Activated naive CD8-positive, alpha-beta T cell (primary cell): ENCODE data around the gene HEYL.

Experiments used
- H3K27ac Mint-ChIP-seq: one replicate; pipeline ENCODE4 v1.8.0; 2021; ENCODE audit warnings: mixed read lengths
- H3K27me3 Mint-ChIP-seq: one replicate; pipeline ENCODE4 v1.8.0; 2021; ENCODE audit warnings: mixed read lengths
- H3K36me3 Mint-ChIP-seq: one replicate; pipeline ENCODE4 v1.8.0; 2021; ENCODE audit warnings: mixed read lengths
- H3K4me1 Mint-ChIP-seq: one replicate; pipeline ENCODE4 v1.8.0; 2021; ENCODE audit warnings: low read depth, mixed read lengths
- H3K4me3 Mint-ChIP-seq: one replicate; pipeline ENCODE4 v1.8.0; 2021; ENCODE audit warnings: mild to moderate bottlenecking, mixed read lengths
- H3K9me3 Mint-ChIP-seq: one replicate; pipeline ENCODE4 v1.8.0; 2021; ENCODE audit warnings: low read depth, mixed read lengths

The HEYL gene

GRCh38 chr1:39655578-39656268 lies 16.3 kb upstream of the HEYL start:
- no peaks in the 10 kb centered on the region for H3K9me3 Mint-ChIP-seq
- peaks cover 6% of the 10 kb centered on the region for H3K4me1 Mint-ChIP-seq
- no peak overlapping the region for H3K27ac Mint-ChIP-seq
- no peak overlapping the region for H3K4me3 Mint-ChIP-seq
- peaks cover 6% of the 10 kb centered on the region for H3K27me3 Mint-ChIP-seq
- no peaks in the 10 kb centered on the region for H3K36me3 Mint-ChIP-seq

- peaks cover 6% of the 10 kb centered on the region for H3K4me1 Mint-ChIP-seq
- H3K27ac Mint-ChIP-seq, result no peak overlapping the region
- no peak overlapping the region for H3K4me3 Mint-ChIP-seq
- H3K36me3 Mint-ChIP-seq, result no peaks in the 10 kb centered on the region
- peaks cover 6% of the 10 kb centered on the region for H3K27me3 Mint-ChIP-seq
- H3K9me3 Mint-ChIP-seq, result no peaks in the 10 kb centered on the region
Observed at GRCh38 chr1:39654291-39654690, 14.8 kb upstream of the HEYL start.

- H3K36me3 Mint-ChIP-seq, result no peaks in the 10 kb centered on the region
Observed at GRCh38 chr1:39653546-39654031, 14.1 kb upstream of the HEYL start.

GRCh38 chr1:39652554-39652953 lies 13.1 kb upstream of the HEYL start:
- Mint-ChIP-seq H3K27ac (no peak overlapping the region), H3K4me3 (no peak overlapping the region), H3K4me1 (peaks cover 3% of the 10 kb centered on the region), H3K9me3 (no peaks in the 10 kb centered on the region), H3K27me3 (peaks cover 6% of the 10 kb centered on the region), H3K36me3 (no peaks in the 10 kb centered on the region)

More at GRCh38 chr1:39653546-39654031, 14.1 kb upstream of the HEYL start:
- Mint-ChIP-seq H3K27me3 (peaks cover 6% of the 10 kb centered on the region), H3K9me3 (no peaks in the 10 kb centered on the region), H3K4me3 (no peak overlapping the region), H3K4me1 (peaks cover 6% of the 10 kb centered on the region), H3K27ac (no peak overlapping the region)

- Mint-ChIP-seq H3K4me3 (no peak overlapping the region), H3K27me3 (peaks cover 6% of the 10 kb centered on the region), H3K4me1 (peaks cover 3% of the 10 kb centered on the region), H3K36me3 (no peaks in the 10 kb centered on the region), H3K9me3 (no peaks in the 10 kb centered on the region), H3K27ac (no peak overlapping the region)
Observed at GRCh38 chr1:39652105-39652504, 12.7 kb upstream of the HEYL start.

GRCh38 chr1:39650431-39650830 lies 11.0 kb upstream of the HEYL start:
- H3K27me3 Mint-ChIP-seq, result peaks cover 6% of the 10 kb centered on the region
- H3K27ac Mint-ChIP-seq, result no peak overlapping the region
- H3K4me1 Mint-ChIP-seq, result peaks cover 3% of the 10 kb centered on the region
- H3K4me3 Mint-ChIP-seq, result no peak overlapping the region
- no peaks in the 10 kb centered on the region for H3K9me3 Mint-ChIP-seq
- no peaks in the 10 kb centered on the region for H3K36me3 Mint-ChIP-seq

- H3K9me3 Mint-ChIP-seq, result no peaks in the 10 kb centered on the region
- no peak overlapping the region for H3K4me3 Mint-ChIP-seq
- H3K27me3 Mint-ChIP-seq, result peaks cover 6% of the 10 kb centered on the region
- H3K4me1 Mint-ChIP-seq, result peaks cover 3% of the 10 kb centered on the region
- H3K27ac Mint-ChIP-seq, result no peak overlapping the region
- no peaks in the 10 kb centered on the region for H3K36me3 Mint-ChIP-seq
Observed at GRCh38 chr1:39649636-39650185, 10.3 kb upstream of the HEYL start.

- H3K27ac Mint-ChIP-seq, result no peak overlapping the region
- peaks cover 3% of the 10 kb centered on the region for H3K4me1 Mint-ChIP-seq
- H3K36me3 Mint-ChIP-seq, result no peaks in the 10 kb centered on the region
- no peaks in the 10 kb centered on the region for H3K9me3 Mint-ChIP-seq
- no peak overlapping the region for H3K4me3 Mint-ChIP-seq
- peaks cover 2% of the 10 kb centered on the region for H3K27me3 Mint-ChIP-seq
Observed at GRCh38 chr1:39648496-39648895, 9.1 kb upstream of the HEYL start.

- no peaks in the 10 kb centered on the region for H3K36me3 Mint-ChIP-seq
- no peak overlapping the region for H3K4me3 Mint-ChIP-seq
- H3K9me3 Mint-ChIP-seq, result no peaks in the 10 kb centered on the region
- H3K27me3 Mint-ChIP-seq, result no peaks in the 10 kb centered on the region
- H3K27ac Mint-ChIP-seq, result no peak overlapping the region
- H3K4me1 Mint-ChIP-seq, result no peaks in the 10 kb centered on the region
Observed at GRCh38 chr1:39647247-39647646, 7.8 kb upstream of the HEYL start.

- Mint-ChIP-seq H3K4me3 (no peak overlapping the region), H3K27ac (no peak overlapping the region), H3K4me1 (no peaks in the 10 kb centered on the region), H3K27me3 (no peaks in the 10 kb centered on the region), H3K9me3 (no peaks in the 10 kb centered on the region), H3K36me3 (no peaks in the 10 kb centered on the region)
Observed at GRCh38 chr1:39646232-39647081, 7.0 kb upstream of the HEYL start.

GRCh38 chr1:39645411-39646043 lies 6.1 kb upstream of the HEYL start:
- H3K4me1 Mint-ChIP-seq, result no peaks in the 10 kb centered on the region
- H3K27me3 Mint-ChIP-seq, result no peaks in the 10 kb centered on the region
- H3K36me3 Mint-ChIP-seq, result no peaks in the 10 kb centered on the region
- no peak overlapping the region for H3K4me3 Mint-ChIP-seq
- H3K27ac Mint-ChIP-seq, result no peak overlapping the region
- H3K9me3 Mint-ChIP-seq, result no peaks in the 10 kb centered on the region

- no peaks in the 10 kb centered on the region for H3K36me3 Mint-ChIP-seq
- no peak overlapping the region for H3K4me3 Mint-ChIP-seq
- no peaks in the 10 kb centered on the region for H3K9me3 Mint-ChIP-seq
- H3K27me3 Mint-ChIP-seq, result peaks cover under 1% of the 10 kb centered on the region
- H3K4me1 Mint-ChIP-seq, result peaks cover 3% of the 10 kb centered on the region
- no peak overlapping the region for H3K27ac Mint-ChIP-seq
Observed at GRCh38 chr1:39643705-39644104, 4.3 kb upstream of the HEYL start.

GRCh38 chr1:39642796-39643195 lies 3.4 kb upstream of the HEYL start:
- H3K27ac Mint-ChIP-seq, result no peak overlapping the region
- H3K36me3 Mint-ChIP-seq, result no peaks in the 10 kb centered on the region
- H3K4me1 Mint-ChIP-seq, result peaks cover 4% of the 10 kb centered on the region
- no peaks in the 10 kb centered on the region for H3K9me3 Mint-ChIP-seq
- no peak overlapping the region for H3K4me3 Mint-ChIP-seq
- H3K27me3 Mint-ChIP-seq, result peaks cover 6% of the 10 kb centered on the region

- Mint-ChIP-seq H3K27ac (no peak overlapping the region), H3K9me3 (no peaks in the 10 kb centered on the region), H3K4me3 (no peak overlapping the region), H3K4me1 (peaks cover 4% of the 10 kb centered on the region), H3K36me3 (no peaks in the 10 kb centered on the region), H3K27me3 (peaks cover 10% of the 10 kb centered on the region)
Observed at GRCh38 chr1:39640861-39641260, 1.4 kb upstream of the HEYL start.

- H3K4me1 Mint-ChIP-seq, result peaks cover 4% of the 10 kb centered on the region
- H3K4me3 Mint-ChIP-seq, result peak overlapping the region; percentile 72
- peaks cover 11% of the 10 kb centered on the region for H3K27me3 Mint-ChIP-seq
- H3K36me3 Mint-ChIP-seq, result no peaks in the 10 kb centered on the region
- no peaks in the 10 kb centered on the region for H3K9me3 Mint-ChIP-seq
- H3K27ac Mint-ChIP-seq, result no peak overlapping the region
Observed at GRCh38 chr1:39638965-39639304, 508 bp downstream of the HEYL start.
